IPS-18a (cell line): ENCODE results near the gene ARMH2.
"Not testable (repeated sequence)": the region's sequence is repeated elsewhere in the genome, so short reads cannot be mapped to it uniquely, and the experiment has no call there.

Source experiments
- H3K27ac ChIP-seq: one replicate; pipeline ENCODE4 v1.5.1; 2013; ENCODE audit warnings: low read length
- H3K27me3 ChIP-seq: one replicate; pipeline ENCODE4 v1.6.1; 2013; ENCODE audit warnings: mild to moderate bottlenecking, low read length; ENCODE audit not compliant: control insufficient read depth, insufficient read depth
- H3K36me3 ChIP-seq: one replicate; pipeline ENCODE4 v1.6.1; 2013; ENCODE audit warnings: low read depth, low read length; ENCODE audit not compliant: control insufficient read depth
- H3K4me1 ChIP-seq: one replicate; pipeline ENCODE4 v1.6.1; 2013; ENCODE audit warnings: low read depth, low read length; ENCODE audit not compliant: control insufficient read depth
- H3K4me3 ChIP-seq: one replicate; pipeline ENCODE4 v1.5.1; 2013; ENCODE audit warnings: low read length
- H3K9ac ChIP-seq: one replicate; pipeline ENCODE4 v1.6.1; 2013; ENCODE audit warnings: mild to moderate bottlenecking, low read length, moderate library complexity
- H3K9me3 ChIP-seq: one replicate; pipeline ENCODE4 v1.6.1; 2013; ENCODE audit warnings: low read depth, low read length; ENCODE audit not compliant: control insufficient read depth

Gene ARMH2

GRCh38 chr6:24777227-24777626 lies 21.5 kb downstream of the ARMH2 start:
- Histone ChIP-seq H3K4me3 (peak overlapping the region; percentile 98), H3K4me1 (peaks cover 14% of the 10 kb centered on the region), H3K27me3 (no peaks in the 10 kb centered on the region), H3K9me3 (no peaks in the 10 kb centered on the region), H3K36me3 (peaks cover 42% of the 10 kb centered on the region), H3K27ac (no peak overlapping the region), H3K9ac (peak overlapping the region; percentile 98)

GRCh38 chr6:24775520-24776058 lies 23.1 kb downstream of the ARMH2 start:
- Histone ChIP-seq H3K9ac (peak overlapping the region; percentile 98), H3K27me3 (no peaks in the 10 kb centered on the region), H3K36me3 (peaks cover 29% of the 10 kb centered on the region), H3K9me3 (no peaks in the 10 kb centered on the region), H3K27ac (peak overlapping the region; percentile 35), H3K4me1 (peaks cover 14% of the 10 kb centered on the region), H3K4me3 (peak overlapping the region; percentile 98)

GRCh38 chr6:24774696-24775519 lies 23.8 kb downstream of the ARMH2 start, which contains the start of gene GMNN:
TSS of gene GMNN (plus strand) at chr6:24774937. CDS start at chr6:24777247, 2,310 bp downstream.
- no peaks in the 10 kb centered on the region for H3K9me3 ChIP-seq
- peaks cover 22% of the 10 kb centered on the region for H3K36me3 ChIP-seq
- peak within 1 kb of the TSS; percentile 98 for H3K4me3 ChIP-seq
- peak within 1 kb of the TSS; percentile 94 for H3K27ac ChIP-seq
- peaks cover 14% of the 10 kb centered on the region for H3K4me1 ChIP-seq
- H3K27me3 ChIP-seq, result no peaks in the 10 kb centered on the region
- peak within 1 kb of the TSS; percentile 98 for H3K9ac ChIP-seq

GRCh38 chr6:24768361-24768760 lies 30.4 kb downstream of the ARMH2 start:
- Histone ChIP-seq H3K4me1 (no peaks in the 10 kb centered on the region), H3K9me3 (no peaks in the 10 kb centered on the region), H3K9ac (no peak overlapping the region), H3K4me3 (no peak overlapping the region), H3K36me3 (no peaks in the 10 kb centered on the region), H3K27me3 (no peaks in the 10 kb centered on the region), H3K27ac (no peak overlapping the region)

GRCh38 chr6:24766680-24767462 lies 31.8 kb downstream of the ARMH2 start:
- Histone ChIP-seq H3K27me3 (no peaks in the 10 kb centered on the region), H3K4me3 (no peak overlapping the region), H3K4me1 (no peaks in the 10 kb centered on the region), H3K9ac (no peak overlapping the region), H3K9me3 (no peaks in the 10 kb centered on the region), H3K36me3 (no peaks in the 10 kb centered on the region), H3K27ac (no peak overlapping the region)

GRCh38 chr6:24765968-24766367 lies 32.7 kb downstream of the ARMH2 start:
- not testable (repeated sequence) for H3K27ac ChIP-seq, H3K36me3 ChIP-seq, H3K27me3 ChIP-seq, H3K9me3 ChIP-seq, H3K4me3 ChIP-seq, H3K4me1 ChIP-seq, H3K9ac ChIP-seq

- not testable (repeated sequence) for H3K9ac ChIP-seq, H3K36me3 ChIP-seq, H3K4me1 ChIP-seq, H3K4me3 ChIP-seq, H3K27me3 ChIP-seq, H3K27ac ChIP-seq, H3K9me3 ChIP-seq
Measured at GRCh38 chr6:24764833-24765828, 33.6 kb downstream of the ARMH2 start.

- no peaks in the 10 kb centered on the region for H3K4me1 ChIP-seq
- no peak overlapping the region for H3K4me3 ChIP-seq
- H3K27ac ChIP-seq, result no peak overlapping the region
- H3K27me3 ChIP-seq, result no peaks in the 10 kb centered on the region
- H3K9me3 ChIP-seq, result no peaks in the 10 kb centered on the region
- no peaks in the 10 kb centered on the region for H3K36me3 ChIP-seq
- H3K9ac ChIP-seq, result no peak overlapping the region
Measured at GRCh38 chr6:24763578-24763977, 35.1 kb downstream of the ARMH2 start.

GRCh38 chr6:24761851-24762250 lies 36.9 kb downstream of the ARMH2 start:
- Histone ChIP-seq H3K4me1 (no peaks in the 10 kb centered on the region), H3K9me3 (no peaks in the 10 kb centered on the region), H3K27ac (no peak overlapping the region), H3K36me3 (no peaks in the 10 kb centered on the region), H3K9ac (no peak overlapping the region), H3K4me3 (no peak overlapping the region), H3K27me3 (no peaks in the 10 kb centered on the region)

GRCh38 chr6:24761193-24761835 lies 37.4 kb downstream of the ARMH2 start:
- H3K4me1 ChIP-seq, result no peaks in the 10 kb centered on the region
- no peak overlapping the region for H3K9ac ChIP-seq
- H3K27ac ChIP-seq, result no peak overlapping the region
- no peaks in the 10 kb centered on the region for H3K9me3 ChIP-seq
- H3K36me3 ChIP-seq, result no peaks in the 10 kb centered on the region
- H3K4me3 ChIP-seq, result no peak overlapping the region
- H3K27me3 ChIP-seq, result no peaks in the 10 kb centered on the region
